GM21529 (cell line): ENCODE results near the gene PFKP.

Source experiments
- ATAC-seq: cut with Tn5 transposase; IDR thresholded peaks from one replicate; pipeline ENCODE4 v1.9.1; 2021; ENCODE audit not compliant: unreplicated experiment

PFKP gene

GRCh38 chr10:3068968-3069737, 1.8 kb downstream of the PFKP start:
- peak; percentile 32 for ATAC-seq

GRCh38 chr10:3069876-3070275, 2.5 kb downstream of the PFKP start:
- ATAC-seq, result no peak

GRCh38 chr10:3071405-3072198, 4.3 kb downstream of the PFKP start:
- no peak for ATAC-seq

- ATAC-seq, result no peak
These were observed 5.5 kb downstream of the PFKP start for GRCh38 chr10:3072641-3073360.

GRCh38 chr10:3074145-3074665, 6.9 kb downstream of the PFKP start:
- ATAC-seq, result no peak

GRCh38 chr10:3074985-3075600, 7.7 kb downstream of the PFKP start:
- no peak for ATAC-seq

GRCh38 chr10:3076138-3076537, 8.8 kb downstream of the PFKP start:
- ATAC-seq, result no peak

GRCh38 chr10:3077509-3077908, 10.2 kb downstream of the PFKP start:
- no peak for ATAC-seq

GRCh38 chr10:3077940-3078630, 10.7 kb downstream of the PFKP start:
- no peak for ATAC-seq

GRCh38 chr10:3081383-3081981, 14.1 kb downstream of the PFKP start:
- no peak for ATAC-seq

GRCh38 chr10:3082290-3082689, 14.9 kb downstream of the PFKP start:
- ATAC-seq, result no peak

- ATAC-seq, result no peak
These were observed 18.6 kb downstream of the PFKP start for GRCh38 chr10:3085785-3086567.

- ATAC-seq, result no peak
These were observed 23.0 kb downstream of the PFKP start for GRCh38 chr10:3090388-3090787.

GRCh38 chr10:3090914-3091787, 23.8 kb downstream of the PFKP start:
- ATAC-seq, result no peak

- no peak for ATAC-seq
These were observed 24.6 kb downstream of the PFKP start for GRCh38 chr10:3091921-3092320.

GRCh38 chr10:3093996-3094395, 26.6 kb downstream of the PFKP start:
- no peak for ATAC-seq

- no peak for ATAC-seq
These were observed 27.3 kb downstream of the PFKP start for GRCh38 chr10:3094609-3095036.
